Muscle layer of duodenum (tissue), 2 donors: Measurements from ENCODE around the gene BAG3.
"Not testable (repeated sequence)": the region's sequence is repeated elsewhere in the genome, so short reads cannot be mapped to it uniquely, and the experiment has no call there.

Experiments used
- H3K27ac ChIP-seq: one replicate; pipeline ENCODE4 v1.7.0; 2013; ENCODE audit warnings: mild to moderate bottlenecking, low read length
- H3K27me3 ChIP-seq: one replicate; pipeline ENCODE4 v1.7.0; 2013; ENCODE audit warnings: low read depth, mild to moderate bottlenecking, control low read depth, low read length
- H3K36me3 ChIP-seq, 2 donors: one replicate each; pipeline ENCODE4 v1.7.0; 2013; ENCODE audit warnings: low read length in 2 of 2, control low read depth in 1 of 2, mild to moderate bottlenecking in 1 of 2; ENCODE audit not compliant: insufficient read depth in 2 of 2, control insufficient read depth in 1 of 2
- H3K4me1 ChIP-seq, 2 donors: one replicate each; pipeline ENCODE4 v1.7.0; 2013; ENCODE audit warnings: low read length in 2 of 2, mild to moderate bottlenecking in 2 of 2, control low read depth in 1 of 2, moderate library complexity in 1 of 2; ENCODE audit not compliant: insufficient read depth in 2 of 2, control insufficient read depth in 1 of 2
- H3K4me3 ChIP-seq, 2 donors: one replicate each; pipeline ENCODE4 v1.7.0; 2013; ENCODE audit warnings: low read length in 2 of 2, low read depth in 1 of 2, mild to moderate bottlenecking in 1 of 2
- H3K9me3 ChIP-seq, 2 donors: one replicate each; pipeline ENCODE4 v1.7.0; 2013; ENCODE audit warnings: low read length in 2 of 2, control low read depth in 1 of 2, mild to moderate bottlenecking in 1 of 2; ENCODE audit not compliant: control insufficient read depth in 1 of 2
- donor health status: healthy.

Gene BAG3

GRCh38 chr10:119701861-119702260 lies 50.7 kb downstream of the BAG3 start:
- H3K9me3 ChIP-seq, result no peaks in the 10 kb centered on the region

GRCh38 chr10:119702583-119702982 lies 51.4 kb downstream of the BAG3 start:
- Histone ChIP-seq H3K27me3 (no peaks in the 10 kb centered on the region), H3K27ac (no peak overlapping the region), H3K4me1 (peaks cover 0 to 4% of the 10 kb centered on the region in 2 donors)

More at GRCh38 chr10:119701861-119702260, 50.7 kb downstream of the BAG3 start:
- no peaks in the 10 kb centered on the region for H3K36me3 ChIP-seq
- no peak overlapping the region for H3K4me3 ChIP-seq
- H3K27me3 ChIP-seq, result no peaks in the 10 kb centered on the region
- no peak overlapping the region for H3K27ac ChIP-seq
- H3K4me1 ChIP-seq, result peaks cover 0 to 4% of the 10 kb centered on the region in 2 donors

GRCh38 chr10:119703903-119704508 lies 52.8 kb downstream of the BAG3 start:
- H3K27ac ChIP-seq, result no peak overlapping the region
- H3K27me3 ChIP-seq, result no peaks in the 10 kb centered on the region
- H3K9me3 ChIP-seq, result no peaks in the 10 kb centered on the region
- no peak overlapping the region for H3K4me3 ChIP-seq
- H3K4me1 ChIP-seq, result peaks cover 0 to 4% of the 10 kb centered on the region in 2 donors
- no peaks in the 10 kb centered on the region for H3K36me3 ChIP-seq

More at GRCh38 chr10:119702583-119702982, 51.4 kb downstream of the BAG3 start:
- no peaks in the 10 kb centered on the region for H3K36me3 ChIP-seq
- no peaks in the 10 kb centered on the region for H3K9me3 ChIP-seq
- no peak overlapping the region for H3K4me3 ChIP-seq

- Histone ChIP-seq H3K4me3 (no peak overlapping the region), H3K36me3 (no peaks in the 10 kb centered on the region), H3K9me3 (no peaks in the 10 kb centered on the region), H3K27ac (no peak overlapping the region), H3K4me1 (peaks cover 0 to 4% of the 10 kb centered on the region in 2 donors), H3K27me3 (no peaks in the 10 kb centered on the region)
Measured at GRCh38 chr10:119705434-119705831, 54.3 kb downstream of the BAG3 start.

GRCh38 chr10:119706521-119707278 lies 55.5 kb downstream of the BAG3 start:
- H3K36me3 ChIP-seq, result no peaks in the 10 kb centered on the region
- no peaks in the 10 kb centered on the region for H3K27me3 ChIP-seq
- no peak overlapping the region for H3K4me3 ChIP-seq
- H3K27ac ChIP-seq, result no peak overlapping the region
- H3K9me3 ChIP-seq, result no peaks in the 10 kb centered on the region
- peaks cover 0 to 3% of the 10 kb centered on the region in 2 donors for H3K4me1 ChIP-seq

- H3K27ac ChIP-seq, H3K36me3 ChIP-seq, H3K9me3 ChIP-seq, H3K4me1 ChIP-seq, H3K27me3 ChIP-seq, H3K4me3 ChIP-seq: not testable (repeated sequence)
Measured at GRCh38 chr10:119707331-119707730, 56.2 kb downstream of the BAG3 start.

GRCh38 chr10:119710935-119711334 lies 59.8 kb downstream of the BAG3 start:
- not testable (repeated sequence) for H3K9me3 ChIP-seq, H3K27ac ChIP-seq, H3K27me3 ChIP-seq, H3K4me3 ChIP-seq, H3K4me1 ChIP-seq, H3K36me3 ChIP-seq

GRCh38 chr10:119713744-119714483 lies 62.7 kb downstream of the BAG3 start:
- Histone ChIP-seq H3K36me3 (no peaks in the 10 kb centered on the region), H3K4me1 (no peaks in the 10 kb centered on the region), H3K4me3 (no peak overlapping the region), H3K9me3 (no peaks in the 10 kb centered on the region), H3K27ac (no peak overlapping the region), H3K27me3 (no peaks in the 10 kb centered on the region)

- Histone ChIP-seq H3K27me3 (no peaks in the 10 kb centered on the region), H3K4me1 (no peaks in the 10 kb centered on the region), H3K4me3 (no peak overlapping the region), H3K9me3 (no peaks in the 10 kb centered on the region), H3K27ac (no peak overlapping the region), H3K36me3 (no peaks in the 10 kb centered on the region)
Measured at GRCh38 chr10:119714484-119714816, 63.3 kb downstream of the BAG3 start.

GRCh38 chr10:119715628-119716505 lies 64.7 kb downstream of the BAG3 start:
- H3K27ac ChIP-seq, result no peak overlapping the region
- no peaks in the 10 kb centered on the region for H3K27me3 ChIP-seq
- no peaks in the 10 kb centered on the region for H3K36me3 ChIP-seq
- no peaks in the 10 kb centered on the region for H3K4me1 ChIP-seq
- no peaks in the 10 kb centered on the region for H3K9me3 ChIP-seq
- no peak overlapping the region for H3K4me3 ChIP-seq

GRCh38 chr10:119723161-119723560 lies 72.0 kb downstream of the BAG3 start:
- Histone ChIP-seq H3K27ac (no peak overlapping the region), H3K36me3 (no peaks in the 10 kb centered on the region)

More at GRCh38 chr10:119723161-119723560, 72.0 kb downstream of the BAG3 start:
- Histone ChIP-seq H3K27me3 (no peaks in the 10 kb centered on the region), H3K4me1 (peaks cover 12 to 19% of the 10 kb centered on the region in 2 donors), H3K9me3 (no peaks in the 10 kb centered on the region), H3K4me3 (no peak overlapping the region)
